KMS-11 (cell line): Measurements from ENCODE around the gene ANGPTL4.

ENCODE experiments used
- H2AFZ ChIP-seq: fragments of 200-600 bp; sonication (generic); 2 replicates; pipeline ENCODE4 v1.6.1; 2016; ENCODE audit warnings: antibody characterized with exemption, mixed run types, low read depth
- H3K27ac ChIP-seq: fragments of 200-600 bp; sonication (generic); 2 replicates; pipeline ENCODE4 v1.6.1; 2016; ENCODE audit warnings: mild to moderate bottlenecking, mixed run types
- H3K27me3 ChIP-seq: fragments of 200-600 bp; sonication (generic); 2 replicates; pipeline ENCODE4 v1.6.1; 2017; ENCODE audit warnings: mild to moderate bottlenecking, low read depth, mixed run types, moderate library complexity; ENCODE audit not compliant: insufficient read depth
- H3K36me3 ChIP-seq: fragments of 200-600 bp; sonication (generic); 2 replicates; pipeline ENCODE4 v1.6.1; 2017; ENCODE audit warnings: mild to moderate bottlenecking, mixed run types; ENCODE audit not compliant: insufficient read depth
- H3K4me1 ChIP-seq: fragments of 200-600 bp; sonication (generic); 2 replicates; pipeline ENCODE4 v1.6.1; 2016; ENCODE audit warnings: mild to moderate bottlenecking, low read depth, mixed run types; ENCODE audit not compliant: poor library complexity, severe bottlenecking
- H3K4me2 ChIP-seq: fragments of 200-600 bp; sonication (generic); 2 replicates; pipeline ENCODE4 v1.7.0; 2016; ENCODE audit warnings: mild to moderate bottlenecking, mixed run types
- H3K4me3 ChIP-seq: fragments of 200-600 bp; sonication (generic); IDR thresholded peaks from 2 replicates; pipeline ENCODE4 v1.6.1; 2017; ENCODE audit warnings: low read depth, low read length, mixed read lengths; ENCODE audit not compliant: insufficient read depth
- H3K79me2 ChIP-seq: fragments of 200-600 bp; sonication (generic); 2 replicates; pipeline ENCODE4 v1.6.1; 2016; ENCODE audit warnings: low read depth, mixed run types; ENCODE audit not compliant: insufficient read depth
- H3K9ac ChIP-seq: fragments of 200-600 bp; sonication (generic); 2 replicates; pipeline ENCODE4 v1.6.1; 2016; ENCODE audit warnings: mild to moderate bottlenecking, mixed run types
- H4K20me1 ChIP-seq: fragments of 200-600 bp; sonication (generic); 2 replicates; pipeline ENCODE4 v1.6.1; 2016; ENCODE audit warnings: mild to moderate bottlenecking, mixed run types; ENCODE audit not compliant: insufficient read depth
- CTCF ChIP-seq: fragments of 200-600 bp; sonication (generic); conservative IDR thresholded peaks from 2 replicates; pipeline ENCODE4 v1.6.1; 2017; ENCODE audit warnings: low read depth, mild to moderate bottlenecking, antibody characterized with exemption, low read length, moderate library complexity, mixed read lengths

ANGPTL4 gene

DNA sequence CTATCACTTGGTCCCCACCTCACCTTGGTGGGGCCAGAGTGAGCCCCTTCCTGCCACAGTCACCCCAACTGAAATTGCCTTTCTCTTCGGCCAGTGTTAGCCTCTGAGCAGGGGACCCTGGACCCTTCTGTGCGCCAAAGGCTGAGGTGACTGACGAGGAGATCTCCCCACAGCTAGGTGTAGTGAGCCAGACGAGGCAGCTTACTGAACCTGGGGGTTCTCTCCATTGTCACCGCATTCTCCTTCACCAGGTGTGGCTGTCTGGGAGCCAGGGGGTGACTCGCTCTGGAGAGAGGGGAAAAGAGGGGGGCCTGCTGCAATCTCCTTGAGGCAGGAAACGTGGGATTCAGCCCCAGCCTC is 41.3 kb upstream of the ANGPTL4 start:
- TF ChIP-seq CTCF = no peak
- no peaks in the 10 kb centered on the region for H3K27me3 ChIP-seq
- H4K20me1 ChIP-seq = no peaks in the 10 kb centered on the region
- H3K4me1 ChIP-seq = peaks cover 27% of the 10 kb centered on the region
- H3K79me2 ChIP-seq = peaks cover 40% of the 10 kb centered on the region
- H2AFZ ChIP-seq = no peak overlapping the region
- no peak overlapping the region for H3K27ac ChIP-seq
- H3K9ac ChIP-seq = 0 out of 2 replicates have a peak overlapping the region, but pooled peaks have one; percentile 90
- peaks cover 6% of the 10 kb centered on the region; the same call in 1 of the 2 replicates for H3K36me3 ChIP-seq
- H3K4me2 ChIP-seq = peak overlapping the region; percentile 96
- H3K4me3 ChIP-seq = no peak overlapping the region

DNA sequence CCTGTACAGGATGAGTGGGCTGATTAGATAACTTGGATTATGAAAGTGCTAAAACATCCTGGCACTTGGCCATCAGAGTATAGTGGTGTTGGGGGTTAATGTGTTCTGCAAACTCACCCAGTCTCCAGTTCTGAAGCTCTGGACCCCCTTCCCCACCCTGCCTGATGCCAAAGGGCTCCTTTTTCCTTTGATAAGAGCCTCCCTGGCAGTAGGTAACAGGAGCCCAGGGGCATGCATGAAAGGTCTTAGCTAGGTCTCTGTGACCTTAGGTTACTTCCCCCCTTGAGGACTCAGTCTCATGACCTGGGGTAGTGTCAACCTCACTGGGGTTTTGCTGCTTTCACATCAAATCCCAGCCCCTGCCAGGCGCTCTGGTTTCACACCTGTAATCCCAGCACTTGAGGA is 40.2 kb upstream of the ANGPTL4 start:
- H3K27me3 ChIP-seq = no peaks in the 10 kb centered on the region
- no peak overlapping the region; the same call in 1 of the 2 replicates for H3K4me2 ChIP-seq
- H3K9ac ChIP-seq = no peak overlapping the region
- H3K27ac ChIP-seq = no peak overlapping the region
- no peak for TF ChIP-seq CTCF
- H3K4me1 ChIP-seq = peaks cover 27% of the 10 kb centered on the region
- H3K4me3 ChIP-seq = no peak overlapping the region
- H2AFZ ChIP-seq = no peak overlapping the region
- no peaks in the 10 kb centered on the region for H4K20me1 ChIP-seq
- H3K36me3 ChIP-seq = peaks cover 6% of the 10 kb centered on the region; the same call in 1 of the 2 replicates
- peaks cover 38% of the 10 kb centered on the region for H3K79me2 ChIP-seq

- no peak overlapping the region for H3K4me2 ChIP-seq
- no peak for TF ChIP-seq CTCF
These were observed 39.5 kb upstream of the ANGPTL4 start for GRCh38 chr19:8324186-8325050.

GRCh38 chr19:8325454-8325853 is 38.5 kb upstream of the ANGPTL4 start:
- Histone ChIP-seq H3K27me3 (no peaks in the 10 kb centered on the region), H4K20me1 (no peaks in the 10 kb centered on the region), H3K36me3 (peaks cover 6% of the 10 kb centered on the region; the same call in 1 of the 2 replicates), H3K4me3 (no peak overlapping the region), H3K27ac (no peak overlapping the region), H3K4me1 (peaks cover 20% of the 10 kb centered on the region), H3K79me2 (peaks cover 22% of the 10 kb centered on the region), H3K9ac (no peak overlapping the region), H2AFZ (no peak overlapping the region), H3K4me2 (no peak overlapping the region)
- no peak for TF ChIP-seq CTCF

More at GRCh38 chr19:8324186-8325050, 39.5 kb upstream of the ANGPTL4 start:
- peaks cover 6% of the 10 kb centered on the region; the same call in 1 of the 2 replicates for H3K36me3 ChIP-seq
- H2AFZ ChIP-seq = no peak overlapping the region
- H3K9ac ChIP-seq = no peak overlapping the region
- peaks cover 27% of the 10 kb centered on the region for H3K4me1 ChIP-seq
- no peak overlapping the region for H3K4me3 ChIP-seq
- H3K27ac ChIP-seq = no peak overlapping the region
- H3K79me2 ChIP-seq = peaks cover 32% of the 10 kb centered on the region
- no peaks in the 10 kb centered on the region for H3K27me3 ChIP-seq
- H4K20me1 ChIP-seq = no peaks in the 10 kb centered on the region
